Coronary artery (tissue), 2 donors: ENCODE data around the gene RITA1.

Experiments
- DNase-seq: peaks from one replicate; pipeline ENCODE4 v3.0.0-alpha.2; 2017; ENCODE audit warnings: low spot score
- H3K27ac ChIP-seq, 2 donors: fragments of 200-600 bp; sonication (generic); one replicate each; pipeline ENCODE4 v1.5.1; 2016 to 2019
- H3K4me3 ChIP-seq: fragments of 200-600 bp; sonication (generic); 2 replicates; pipeline ENCODE4 v1.5.1; 2016; ENCODE audit warnings: mild to moderate bottlenecking, moderate library complexity
- CTCF ChIP-seq: fragments of 200-600 bp; sonication (generic); IDR thresholded peaks from one replicate; pipeline ENCODE4 v1.5.1; 2019; ENCODE audit warnings: antibody characterized with exemption

Gene RITA1

GRCh38 chr12:113232089-113232839, 46.7 kb downstream of the RITA1 start:
- H3K27ac ChIP-seq: peak overlapping the region; percentile 79 to 89
- TF ChIP-seq CTCF: no peak
- H3K4me3 ChIP-seq: peak overlapping the region; percentile 44
- DNase-seq: no peak

- DNase-seq: no peak
- peak overlapping the region; percentile 44 for H3K4me3 ChIP-seq
- no peak for TF ChIP-seq CTCF
- H3K27ac ChIP-seq: peak overlapping the region; percentile 79 to 89
Observed at GRCh38 chr12:113232840-113233585, 47.5 kb downstream of the RITA1 start.

GRCh38 chr12:113233967-113234366, 48.4 kb downstream of the RITA1 start:
- H3K4me3 ChIP-seq: no peak overlapping the region
- no peak for TF ChIP-seq CTCF
- H3K27ac ChIP-seq: peak overlapping the region in 1 of 2 donors; percentile 79
- DNase-seq: no peak

GRCh38 chr12:113234483-113234882, 49.0 kb downstream of the RITA1 start:
- DNase-seq: no peak
- Histone ChIP-seq H3K4me3 (no peak overlapping the region), H3K27ac (no peak overlapping the region)
- no peak for TF ChIP-seq CTCF

- peak overlapping the region in 1 of 2 donors; percentile 85 for H3K27ac ChIP-seq
- DNase-seq: no peak
- H3K4me3 ChIP-seq: no peak overlapping the region
Observed at GRCh38 chr12:113235976-113236375, 50.5 kb downstream of the RITA1 start.

GRCh38 chr12:113236539-113237399, 51.2 kb downstream of the RITA1 start:
- peak overlapping the region; percentile 85 for H3K27ac ChIP-seq
- DNase-seq: no peak
- no peak overlapping the region for H3K4me3 ChIP-seq
- TF ChIP-seq CTCF: no peak

More at GRCh38 chr12:113235976-113236375, 50.5 kb downstream of the RITA1 start:
- no peak for TF ChIP-seq CTCF
